Natural killer cell (primary cell): ENCODE results near the gene FUCA1. TPM values are rescaled to one million over a fixed set of nuclear protein-coding genes. Genes with fewer than 3 reads are reported as not detected.

Source experiments
- ATAC-seq, 3 donors: fragments of 150-1000 bp in 2 of 3; fragments of 200-7000 bp in 1 of 3; cut with Tn5 transposase; 1 replicate in 1 of 3; 2 replicates in 2 of 3; pipeline ENCODE4 v1.10.0; 2021; ENCODE audit warnings: mild to moderate bottlenecking in 2 of 3, moderate library complexity in 2 of 3
- DNase-seq, 2 donors: peaks; one replicate each; pipeline versions ENCODE4 v3.0.0 to v3.0.0-alpha.2; 2013 to 2021; ENCODE audit warnings: mixed read lengths in 1 of 2
- H3K27ac ChIP-seq: one replicate; pipeline ENCODE4 v1.5.1; 2013; ENCODE audit warnings: mild to moderate bottlenecking, low read length
- H3K27me3 ChIP-seq: one replicate; pipeline ENCODE4 v1.6.1; 2013; ENCODE audit warnings: low read length; ENCODE audit not compliant: control insufficient read depth, insufficient read depth
- H3K36me3 ChIP-seq: one replicate; pipeline ENCODE4 v1.6.1; 2013; ENCODE audit warnings: low read length; ENCODE audit not compliant: control insufficient read depth, insufficient read depth
- H3K4me1 ChIP-seq: one replicate; pipeline ENCODE4 v1.6.1; 2013; ENCODE audit warnings: low read length; ENCODE audit not compliant: control insufficient read depth, insufficient read depth
- H3K4me3 ChIP-seq: one replicate; pipeline ENCODE4 v1.5.1; 2013; ENCODE audit warnings: low read length
- H3K9me3 ChIP-seq: one replicate; pipeline ENCODE4 v1.6.1; 2013; ENCODE audit warnings: low read length; ENCODE audit not compliant: control insufficient read depth, insufficient read depth
- H3K27ac Mint-ChIP-seq, 2 donors: one replicate each; pipeline ENCODE4 v1.8.0; 2022; ENCODE audit warnings: mild to moderate bottlenecking in 2 of 2, mixed read lengths in 2 of 2, moderate library complexity in 1 of 2
- H3K27me3 Mint-ChIP-seq, 2 donors: one replicate each; pipeline ENCODE4 v1.8.0; 2022; ENCODE audit warnings: low read depth in 2 of 2, mixed read lengths in 2 of 2
- H3K36me3 Mint-ChIP-seq: one replicate; pipeline ENCODE4 v1.8.0; 2022; ENCODE audit warnings: mixed read lengths
- H3K4me1 Mint-ChIP-seq, 2 donors: one replicate each; pipeline ENCODE4 v1.8.0; 2022; ENCODE audit warnings: mixed read lengths in 2 of 2
- H3K4me3 Mint-ChIP-seq: one replicate; pipeline ENCODE4 v1.8.0; 2022; ENCODE audit warnings: mild to moderate bottlenecking, moderate library complexity, mixed read lengths
- H3K9me3 Mint-ChIP-seq, 2 donors: one replicate each; pipeline ENCODE4 v1.8.0; 2022; ENCODE audit warnings: mixed read lengths in 2 of 2
- WGBS: methylation state at CpG from one replicate; pipeline ENCODE4 v1.1.7; 2013; ENCODE audit warnings: missing lambda C conversion rate; ENCODE audit not compliant: insufficient coverage; 5-methylcytosine and 5-hydroxymethylcytosine counted together
- intact Hi-C: fragments of 100-400 bp; cut with micrococcal nuclease; formaldehyde crosslinking; loops from one replicate; pipeline ENCODE4 v1.14.2; 2022
- total RNA-seq, 4 donors: library from RNA; stranded (reverse); fragments of 120-200 nt in 1 of 4; gene quantifications; one replicate each; pipeline versions ENCODE4 v1.2.3 to v1.2.4, GENCODE V29; 2013 to 2022
- TF ChIP-seq, protein P1 (sequence below): fragments of 200-600 bp; IDR thresholded peaks from one replicate; pipeline ENCODE4 v1.8.0; 2022; ENCODE audit warnings: antibody characterized with exemption

FUCA1 gene
- total RNA-seq, 3 donors from 2014 or later (not counting 1 experiment from before 2014, with no cell fraction given): 6.8 to 12.5 (median 11.9) TPM

DNA sequence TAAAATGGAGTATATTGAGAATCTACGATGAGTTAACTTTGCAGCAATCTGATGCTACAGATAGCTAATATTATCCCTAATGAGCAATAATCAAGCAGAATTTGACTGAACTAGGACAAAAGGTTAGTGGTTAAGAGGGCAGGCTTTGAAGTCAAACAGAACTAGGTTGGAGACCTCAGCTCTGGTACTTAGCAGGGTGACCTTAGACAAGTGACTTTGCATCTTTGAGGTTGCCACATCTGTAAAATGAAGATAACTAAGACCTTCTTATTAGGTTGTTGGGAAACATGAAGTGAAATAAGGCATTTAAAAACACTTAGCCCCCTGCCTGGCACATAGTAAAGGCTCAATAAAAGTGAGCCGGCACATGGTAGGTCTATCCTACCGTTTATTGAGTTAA lies 4.3 kb upstream of the FUCA1 start:
- peaks cover 14 to 18% of the 10 kb centered on the region in 2 donors for H3K4me1 Mint-ChIP-seq
- Histone ChIP-seq H3K9me3 (no peaks in the 10 kb centered on the region), H3K27me3 (no peaks in the 10 kb centered on the region), H3K27ac (no peak overlapping the region), H3K4me3 (no peak overlapping the region), H3K36me3 (peaks cover 27% of the 10 kb centered on the region), H3K4me1 (peaks cover 12% of the 10 kb centered on the region)
- DNase-seq: no peak
- peaks cover 0 to 3% of the 10 kb centered on the region in 2 donors for H3K9me3 Mint-ChIP-seq
- H3K4me3 Mint-ChIP-seq: no peak overlapping the region
- H3K27me3 Mint-ChIP-seq: peaks cover 4 to 7% of the 10 kb centered on the region in 2 donors
- TF ChIP-seq, protein P1, sequence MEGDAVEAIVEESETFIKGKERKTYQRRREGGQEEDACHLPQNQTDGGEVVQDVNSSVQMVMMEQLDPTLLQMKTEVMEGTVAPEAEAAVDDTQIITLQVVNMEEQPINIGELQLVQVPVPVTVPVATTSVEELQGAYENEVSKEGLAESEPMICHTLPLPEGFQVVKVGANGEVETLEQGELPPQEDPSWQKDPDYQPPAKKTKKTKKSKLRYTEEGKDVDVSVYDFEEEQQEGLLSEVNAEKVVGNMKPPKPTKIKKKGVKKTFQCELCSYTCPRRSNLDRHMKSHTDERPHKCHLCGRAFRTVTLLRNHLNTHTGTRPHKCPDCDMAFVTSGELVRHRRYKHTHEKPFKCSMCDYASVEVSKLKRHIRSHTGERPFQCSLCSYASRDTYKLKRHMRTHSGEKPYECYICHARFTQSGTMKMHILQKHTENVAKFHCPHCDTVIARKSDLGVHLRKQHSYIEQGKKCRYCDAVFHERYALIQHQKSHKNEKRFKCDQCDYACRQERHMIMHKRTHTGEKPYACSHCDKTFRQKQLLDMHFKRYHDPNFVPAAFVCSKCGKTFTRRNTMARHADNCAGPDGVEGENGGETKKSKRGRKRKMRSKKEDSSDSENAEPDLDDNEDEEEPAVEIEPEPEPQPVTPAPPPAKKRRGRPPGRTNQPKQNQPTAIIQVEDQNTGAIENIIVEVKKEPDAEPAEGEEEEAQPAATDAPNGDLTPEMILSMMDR: no peak
- no peak for ATAC-seq
- 94% methylated on average over 3 of the region's 3 CpGs for WGBS
- no peaks in the 10 kb centered on the region for H3K36me3 Mint-ChIP-seq
- intact Hi-C loops: no loop called here
- no peak overlapping the region for H3K27ac Mint-ChIP-seq

DNA sequence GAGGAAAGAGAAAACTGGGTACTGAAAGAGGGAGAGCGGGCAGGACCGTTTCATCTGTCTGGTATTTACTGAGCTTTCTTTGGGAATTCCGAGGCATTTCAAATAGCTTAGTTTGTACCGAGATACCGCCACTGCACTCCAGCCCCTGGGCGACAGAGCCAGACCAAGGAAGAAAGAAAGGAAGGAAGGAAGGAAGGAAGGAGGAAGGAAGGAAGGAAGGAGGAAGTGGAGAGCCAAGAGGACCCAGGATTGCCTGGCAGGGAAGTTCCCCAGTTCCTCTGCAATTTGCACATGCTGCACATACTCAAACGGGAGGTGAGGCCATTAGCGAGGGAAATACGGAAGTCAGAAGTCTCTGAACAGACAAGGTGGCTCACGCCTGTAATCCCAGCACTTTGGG lies 961 bp upstream of the FUCA1 start:
- intact Hi-C loops: loop anchor here (2.0 kb wide), 1 partner anchor 68 kb away; the partner anchor contains the start of gene GALE
- Mint-ChIP-seq H3K4me3 (peak overlapping the region; percentile 92), H3K9me3 (no peaks in the 10 kb centered on the region), H3K4me1 (peaks cover 23 to 30% of the 10 kb centered on the region in 2 donors), H3K36me3 (no peaks in the 10 kb centered on the region), H3K27ac (peak overlapping the region; percentile 80 to 87), H3K27me3 (peaks cover 4 to 7% of the 10 kb centered on the region in 2 donors)
- Histone ChIP-seq H3K27me3 (no peaks in the 10 kb centered on the region), H3K4me3 (no peak overlapping the region), H3K9me3 (no peaks in the 10 kb centered on the region), H3K36me3 (peaks cover 15% of the 10 kb centered on the region), H3K27ac (no peak overlapping the region), H3K4me1 (peaks cover 29% of the 10 kb centered on the region)
- WGBS: 78% methylated on average over 10 of the region's 10 CpGs
- TF ChIP-seq, protein P1: no peak
- no peak for ATAC-seq
- DNase-seq: no peak

DNA sequence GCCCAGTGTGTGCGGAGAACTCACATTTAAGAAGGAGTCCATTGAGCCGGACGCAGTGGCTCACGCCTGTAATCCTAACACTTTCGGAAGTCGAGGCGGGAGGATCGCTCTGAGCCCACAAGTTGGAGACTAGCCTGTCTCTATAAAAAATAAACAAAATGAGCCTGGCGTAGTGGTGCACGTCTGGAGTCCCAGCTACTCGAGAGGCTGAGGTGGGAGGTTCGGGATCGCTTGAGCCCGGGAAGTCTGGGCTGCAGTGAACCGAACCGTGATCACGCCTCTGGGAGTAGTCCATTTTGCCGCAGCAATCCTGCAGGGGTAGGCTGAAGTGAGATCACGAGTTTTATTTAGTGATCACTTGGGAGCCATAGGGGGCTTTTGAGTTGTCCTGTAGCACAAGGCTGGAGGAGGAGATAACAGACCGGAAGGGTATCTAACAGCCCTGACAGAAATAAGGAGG lies 497 bp upstream of the FUCA1 start:
- Mint-ChIP-seq H3K9me3 (no peaks in the 10 kb centered on the region), H3K4me3 (peak overlapping the region; percentile 92), H3K27me3 (peaks cover 4 to 7% of the 10 kb centered on the region in 2 donors), H3K27ac (peak overlapping the region; percentile 80 to 87), H3K4me1 (peaks cover 23 to 30% of the 10 kb centered on the region in 2 donors), H3K36me3 (no peaks in the 10 kb centered on the region)
- peak; percentile 1 to 7 (median 2) for ATAC-seq
- 43% methylated on average over 20 of the region's 20 CpGs for whole genome bisulfite sequencing
- Histone ChIP-seq H3K4me1 (peaks cover 29% of the 10 kb centered on the region), H3K4me3 (peak overlapping the region; percentile 78), H3K27me3 (no peaks in the 10 kb centered on the region), H3K36me3 (peaks cover 10% of the 10 kb centered on the region), H3K27ac (no peak overlapping the region), H3K9me3 (no peaks in the 10 kb centered on the region)
- intact Hi-C loops: loop anchor here (1.0 to 2.0 kb wide), 4 partner anchors 49 to 96 kb away; partner anchors contain the start of gene GALE
- TF ChIP-seq, protein P1: peak; percentile 57
- DNase-seq: no peak

DNA sequence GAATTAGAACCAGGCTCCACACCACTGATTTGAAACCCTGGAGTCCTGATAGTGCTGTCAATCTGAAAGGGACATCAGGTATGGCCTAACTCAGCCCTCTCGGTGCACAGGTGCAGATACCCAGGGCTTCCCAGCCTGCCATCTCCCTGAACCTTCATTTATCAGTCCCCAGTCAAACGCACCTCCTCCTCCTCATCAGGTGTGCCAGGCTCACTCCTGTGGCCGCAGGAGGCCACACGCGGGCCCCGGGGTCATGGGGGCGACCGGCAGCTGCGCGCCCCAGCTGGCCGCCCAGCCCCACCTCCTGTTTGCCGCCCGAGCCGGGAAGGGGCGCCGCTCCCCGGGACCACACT lies 572 bp downstream of the FUCA1 start:
- Mint-ChIP-seq H3K36me3 (no peaks in the 10 kb centered on the region), H3K4me1 (peaks cover 23 to 30% of the 10 kb centered on the region in 2 donors), H3K27me3 (peaks cover 4 to 7% of the 10 kb centered on the region in 2 donors), H3K4me3 (peak overlapping the region; percentile 92), H3K9me3 (no peaks in the 10 kb centered on the region), H3K27ac (peak overlapping the region; percentile 80 to 87)
- Histone ChIP-seq H3K27ac (peak overlapping the region; percentile 61), H3K9me3 (no peaks in the 10 kb centered on the region), H3K27me3 (no peaks in the 10 kb centered on the region), H3K36me3 (peaks cover 6% of the 10 kb centered on the region), H3K4me1 (peaks cover 29% of the 10 kb centered on the region), H3K4me3 (peak overlapping the region; percentile 78)
- ATAC-seq: no peak
- WGBS: 3% methylated on average over 17 of the region's 17 CpGs
- TF ChIP-seq, protein P1: no peak
- DNase-seq: peak in 1 of 2 donors; percentile 16
- intact Hi-C loops: no loop called here
